Measurements from ENCODE around the gene DMAP1.
"Not testable (repeated sequence)": the region's sequence is repeated elsewhere in the genome, so short reads cannot be mapped to it uniquely, and the experiment has no call there.

The DMAP1 gene, protein sequence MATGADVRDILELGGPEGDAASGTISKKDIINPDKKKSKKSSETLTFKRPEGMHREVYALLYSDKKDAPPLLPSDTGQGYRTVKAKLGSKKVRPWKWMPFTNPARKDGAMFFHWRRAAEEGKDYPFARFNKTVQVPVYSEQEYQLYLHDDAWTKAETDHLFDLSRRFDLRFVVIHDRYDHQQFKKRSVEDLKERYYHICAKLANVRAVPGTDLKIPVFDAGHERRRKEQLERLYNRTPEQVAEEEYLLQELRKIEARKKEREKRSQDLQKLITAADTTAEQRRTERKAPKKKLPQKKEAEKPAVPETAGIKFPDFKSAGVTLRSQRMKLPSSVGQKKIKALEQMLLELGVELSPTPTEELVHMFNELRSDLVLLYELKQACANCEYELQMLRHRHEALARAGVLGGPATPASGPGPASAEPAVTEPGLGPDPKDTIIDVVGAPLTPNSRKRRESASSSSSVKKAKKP

DNA sequence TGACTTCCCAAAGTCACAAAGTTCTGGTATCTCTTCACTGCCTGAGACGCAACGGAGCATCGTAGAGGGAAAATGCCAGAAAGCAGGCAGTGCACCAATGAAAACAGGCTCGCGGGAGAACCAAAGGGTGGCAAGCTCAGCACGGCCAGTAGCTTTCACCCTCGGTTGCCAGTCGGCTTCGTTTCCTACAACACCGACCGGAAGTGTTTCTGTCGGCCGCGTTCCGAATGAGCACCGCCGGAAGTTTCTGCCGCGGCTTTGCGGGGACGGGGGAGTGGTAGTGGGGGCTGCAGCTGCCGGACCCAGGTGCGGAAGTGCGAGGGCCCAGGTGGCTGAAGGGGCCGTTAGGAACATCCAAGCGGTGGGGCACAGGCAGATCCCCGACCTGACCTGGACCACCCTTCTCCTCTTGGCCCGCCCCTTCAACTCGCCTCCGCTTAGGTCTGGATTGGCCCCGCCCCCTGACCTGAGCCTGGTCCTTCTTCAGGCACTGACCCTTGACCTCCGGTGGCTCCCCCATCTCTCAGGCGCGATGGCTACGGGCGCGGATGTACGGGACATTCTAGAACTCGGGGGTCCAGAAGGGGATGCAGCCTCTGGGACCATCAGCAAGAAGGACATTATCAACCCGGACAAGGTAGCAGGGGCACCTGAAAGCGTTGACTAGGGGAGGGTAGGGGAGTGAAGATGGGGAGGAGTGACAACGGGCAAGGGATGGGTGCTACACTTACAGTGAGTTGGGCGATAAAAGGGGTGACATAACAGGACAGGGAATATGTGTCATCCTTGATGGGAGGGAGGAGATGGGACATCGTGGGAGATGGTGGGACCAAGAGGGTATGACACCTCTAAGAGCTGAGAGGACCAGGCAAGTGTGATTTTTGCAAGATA lies at the start of gene DMAP1:
Gene DMAP1, plus strand, starts transcription at position 250 of the 891 bp plus-strand sequence. Its CDS starts 283 bp downstream, at position 533.
- peaks cover 4% of the 10 kb centered on the region for H3K27me3 ChIP-seq (ENCODE audit: insufficient read depth, low read length)
- H3K9ac ChIP-seq (ENCODE audit: low read depth, low read length) = peak within 1 kb of the TSS; percentile 81; the same call in 1 of the 2 replicates
- H3K4me3 ChIP-seq (ENCODE audit: low read length) = peak within 1 kb of the TSS; percentile 86
- peaks cover 5% of the 10 kb centered on the region; the same call in 1 of the 2 replicates for H3K4me1 ChIP-seq (ENCODE audit: insufficient read depth, low read length)
- H3K36me3 ChIP-seq (ENCODE audit: insufficient read depth, low read depth, low read length) = peaks cover 36% of the 10 kb centered on the region
- no peaks in the 10 kb centered on the region for H3K9me3 ChIP-seq (ENCODE audit: insufficient read depth, low read depth, low read length)
- H3K27ac ChIP-seq (ENCODE audit: low read length) = peak within 1 kb of the TSS; percentile 36

DNA sequence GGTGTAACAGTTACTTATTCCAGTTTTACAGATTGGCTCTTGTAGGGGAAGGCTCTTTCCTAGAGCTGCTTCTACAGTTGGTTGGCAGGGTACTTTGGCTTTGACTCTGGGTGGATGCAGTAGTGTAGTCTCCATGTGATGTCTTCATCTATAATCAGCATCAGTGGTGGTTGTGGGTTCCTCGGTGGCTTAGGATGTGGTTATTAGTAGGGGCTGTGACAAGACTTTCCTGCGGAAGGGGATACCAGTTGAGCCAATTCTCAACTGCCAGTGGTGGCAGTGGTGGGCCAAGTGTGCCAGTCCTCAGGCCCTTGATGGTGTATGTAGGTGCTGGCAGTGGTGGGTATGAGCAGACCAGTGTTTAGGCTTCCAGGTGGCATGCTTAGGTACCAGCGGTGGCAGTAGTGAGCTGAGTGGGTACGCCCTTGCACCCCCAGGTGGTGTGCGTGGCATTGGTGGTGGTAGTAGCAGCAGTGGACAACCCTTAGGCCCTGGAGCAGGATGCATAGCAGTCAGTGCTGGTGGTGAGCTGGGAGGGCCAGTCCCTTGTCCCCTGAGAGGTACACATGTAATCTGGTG lies 44.7 kb upstream of the DMAP1 start:
- no peak overlapping the region for H3K4me3 ChIP-seq (ENCODE audit: low read length)
- no peak overlapping the region for H3K9ac ChIP-seq (ENCODE audit: low read depth, low read length)
- H3K27me3 ChIP-seq (ENCODE audit: insufficient read depth, low read length) = no peaks in the 10 kb centered on the region
- H3K9me3 ChIP-seq (ENCODE audit: insufficient read depth, low read depth, low read length) = peaks cover 5% of the 10 kb centered on the region; the same call in 1 of the 2 replicates
- no peaks in the 10 kb centered on the region for H3K36me3 ChIP-seq (ENCODE audit: insufficient read depth, low read depth, low read length)
- no peaks in the 10 kb centered on the region for H3K4me1 ChIP-seq (ENCODE audit: insufficient read depth, low read length)
- H3K27ac ChIP-seq (ENCODE audit: low read length) = no peak overlapping the region

DNA sequence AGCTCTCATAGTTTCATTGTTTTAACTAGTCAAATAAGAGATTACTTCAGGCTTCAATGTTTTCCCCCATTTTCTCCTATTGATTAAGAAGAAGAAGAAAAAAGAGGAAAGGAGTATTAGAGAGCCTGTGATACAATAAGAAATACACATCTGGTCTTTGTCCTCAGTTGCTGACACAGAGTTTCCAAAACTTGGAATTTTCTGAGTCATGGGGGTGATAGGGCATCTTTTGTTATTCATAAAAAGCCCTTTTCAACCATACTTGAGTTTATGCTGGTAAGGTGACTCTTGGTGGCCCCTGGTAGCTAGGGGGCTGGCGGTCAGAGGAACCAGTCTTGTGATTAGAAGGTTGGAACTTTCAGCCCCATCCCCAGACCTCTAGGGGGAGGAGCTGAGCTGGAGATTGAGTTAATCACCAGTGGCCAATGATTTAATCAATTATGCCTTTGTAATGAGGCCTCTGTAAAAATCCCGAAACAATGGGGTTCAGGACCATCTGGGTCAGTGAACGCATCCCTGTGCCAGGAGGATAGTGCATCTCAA lies 42.9 kb upstream of the DMAP1 start:
- no peaks in the 10 kb centered on the region for H3K4me1 ChIP-seq (ENCODE audit: insufficient read depth, low read length)
- H3K27ac ChIP-seq (ENCODE audit: low read length) = no peak overlapping the region
- no peak overlapping the region for H3K4me3 ChIP-seq (ENCODE audit: low read length)
- no peaks in the 10 kb centered on the region for H3K27me3 ChIP-seq (ENCODE audit: insufficient read depth, low read length)
- no peak overlapping the region for H3K9ac ChIP-seq (ENCODE audit: low read depth, low read length)
- peaks cover 22% of the 10 kb centered on the region for H3K9me3 ChIP-seq (ENCODE audit: insufficient read depth, low read depth, low read length)
- H3K36me3 ChIP-seq (ENCODE audit: insufficient read depth, low read depth, low read length) = no peaks in the 10 kb centered on the region

DNA sequence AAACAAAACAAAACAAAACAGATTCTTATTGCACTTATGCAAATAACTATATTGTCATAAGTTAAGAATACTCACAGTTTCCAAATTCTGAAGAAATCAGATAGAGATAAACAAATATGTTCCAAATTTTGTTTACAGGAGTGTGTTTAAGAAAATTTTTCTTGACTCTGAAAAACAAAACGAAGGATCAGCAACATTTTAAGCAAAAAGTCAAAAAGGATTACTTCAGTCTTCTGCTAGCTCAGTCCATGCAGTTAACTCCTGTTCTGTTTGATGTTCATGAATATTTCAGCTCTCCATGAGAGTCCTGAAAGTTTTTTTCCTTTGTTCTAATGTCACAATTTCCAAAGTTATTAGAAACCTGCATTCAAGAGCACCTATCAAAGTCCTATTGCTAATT lies 38.6 kb upstream of the DMAP1 start:
- Histone ChIP-seq H3K36me3 (ENCODE audit: insufficient read depth, low read depth, low read length) (no peaks in the 10 kb centered on the region), H3K4me3 (ENCODE audit: low read length) (no peak overlapping the region), H3K9ac (ENCODE audit: low read depth, low read length) (no peak overlapping the region), H3K27me3 (ENCODE audit: insufficient read depth, low read length) (no peaks in the 10 kb centered on the region), H3K27ac (ENCODE audit: low read length) (no peak overlapping the region), H3K9me3 (ENCODE audit: insufficient read depth, low read depth, low read length) (peaks cover 44% of the 10 kb centered on the region), H3K4me1 (ENCODE audit: insufficient read depth, low read length) (no peaks in the 10 kb centered on the region)

DNA sequence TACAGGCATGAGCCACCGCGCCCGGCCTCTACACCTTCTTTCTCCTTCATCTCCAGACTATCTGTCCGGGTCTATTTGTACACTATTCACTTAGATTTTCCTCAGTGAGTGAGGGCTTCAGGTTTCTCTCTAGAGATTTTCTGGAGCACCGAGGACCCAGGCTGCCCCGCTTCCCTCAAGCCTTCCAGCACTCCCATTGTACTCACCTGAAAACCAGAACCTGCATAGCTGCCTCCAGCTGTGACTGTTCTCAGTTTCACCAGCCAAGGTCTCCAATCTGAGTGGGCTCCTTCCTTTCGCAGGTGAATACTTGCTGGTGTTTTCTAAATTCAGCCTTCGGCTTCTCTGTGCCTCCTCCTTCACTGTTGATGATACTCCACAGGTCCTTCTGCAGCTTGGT lies 12.9 kb upstream of the DMAP1 start:
- Histone ChIP-seq H3K36me3 (ENCODE audit: insufficient read depth, low read depth, low read length) (no peaks in the 10 kb centered on the region), H3K9me3 (ENCODE audit: insufficient read depth, low read depth, low read length) (no peaks in the 10 kb centered on the region), H3K27me3 (ENCODE audit: insufficient read depth, low read length) (no peaks in the 10 kb centered on the region), H3K4me1 (ENCODE audit: insufficient read depth, low read length) (no peaks in the 10 kb centered on the region), H3K27ac (ENCODE audit: low read length) (no peak overlapping the region), H3K4me3 (ENCODE audit: low read length) (no peak overlapping the region), H3K9ac (ENCODE audit: low read depth, low read length) (no peak overlapping the region)

DNA sequence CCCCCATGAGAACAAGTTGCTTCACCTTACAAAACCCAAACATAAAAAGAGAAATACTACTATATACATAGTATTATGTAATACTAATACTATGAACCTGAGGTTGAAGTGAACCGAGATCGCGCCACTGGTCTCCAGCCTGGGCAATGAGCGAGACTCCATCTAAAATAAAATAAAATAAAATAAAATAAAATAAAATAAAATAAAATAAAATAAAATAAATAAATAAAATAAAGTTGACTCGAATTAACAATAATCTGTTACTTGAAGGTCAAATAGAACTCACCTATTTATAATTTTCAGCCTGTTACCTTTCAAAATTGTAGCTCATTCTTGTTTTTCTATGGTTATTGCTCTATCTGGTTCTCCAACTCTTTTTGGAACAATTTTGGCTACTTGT lies 6.7 kb upstream of the DMAP1 start:
- not testable (repeated sequence) for H3K27ac ChIP-seq (ENCODE audit: low read length); H3K9me3 ChIP-seq (ENCODE audit: insufficient read depth, low read depth, low read length); H3K36me3 ChIP-seq (ENCODE audit: insufficient read depth, low read depth, low read length); H3K9ac ChIP-seq (ENCODE audit: low read depth, low read length); H3K4me3 ChIP-seq (ENCODE audit: low read length); H3K4me1 ChIP-seq (ENCODE audit: insufficient read depth, low read length); H3K27me3 ChIP-seq (ENCODE audit: insufficient read depth, low read length)

DNA sequence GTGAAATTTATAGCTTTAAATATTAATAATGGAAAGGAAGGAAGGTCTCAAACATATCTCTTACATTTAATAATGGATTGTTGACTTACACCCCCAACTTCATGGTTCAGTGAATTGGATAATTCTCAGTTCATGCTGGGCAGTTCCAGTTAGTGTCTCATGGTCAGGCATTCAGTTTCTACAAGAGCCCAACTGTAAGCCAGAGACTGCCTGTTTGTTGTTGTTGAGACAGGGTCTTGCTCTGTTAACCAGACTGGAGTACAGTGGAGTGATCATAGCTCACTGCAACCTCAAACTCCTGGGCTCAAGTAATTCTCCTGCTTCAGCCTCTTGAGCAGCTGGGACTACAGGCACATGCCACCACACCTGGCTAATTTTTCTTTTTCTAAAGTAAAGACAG lies 5.0 kb upstream of the DMAP1 start:
- Histone ChIP-seq H3K9ac (ENCODE audit: low read depth, low read length) (no peak overlapping the region), H3K9me3 (ENCODE audit: insufficient read depth, low read depth, low read length) (no peaks in the 10 kb centered on the region), H3K27ac (ENCODE audit: low read length) (no peak overlapping the region), H3K36me3 (ENCODE audit: insufficient read depth, low read depth, low read length) (no peaks in the 10 kb centered on the region), H3K4me1 (ENCODE audit: insufficient read depth, low read length) (peaks cover 5% of the 10 kb centered on the region; the same call in 1 of the 2 replicates), H3K27me3 (ENCODE audit: insufficient read depth, low read length) (peaks cover 10% of the 10 kb centered on the region), H3K4me3 (ENCODE audit: low read length) (no peak overlapping the region)

DNA sequence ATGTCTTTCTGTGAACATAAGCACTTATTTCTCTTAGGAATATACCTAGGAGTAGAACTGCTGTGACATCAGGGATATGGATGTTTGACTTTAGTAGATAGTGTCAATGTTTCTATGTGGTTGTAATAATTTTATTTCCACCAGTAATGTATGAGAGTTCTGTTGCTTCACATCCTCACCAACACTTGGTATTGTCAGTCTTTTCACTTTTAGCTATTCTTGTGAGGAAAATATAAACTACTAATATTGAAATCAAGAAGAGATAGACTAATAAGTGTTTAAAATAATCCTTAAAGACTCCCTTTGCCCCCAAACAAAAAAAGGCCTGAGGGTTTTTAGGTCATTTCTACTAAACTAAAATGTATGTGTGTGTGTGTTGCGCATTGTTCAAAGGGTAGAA lies 2.7 kb upstream of the DMAP1 start:
- Histone ChIP-seq H3K27ac (ENCODE audit: low read length) (no peak overlapping the region), H3K9ac (ENCODE audit: low read depth, low read length) (no peak overlapping the region), H3K36me3 (ENCODE audit: insufficient read depth, low read depth, low read length) (peaks cover 10% of the 10 kb centered on the region), H3K4me1 (ENCODE audit: insufficient read depth, low read length) (peaks cover 5% of the 10 kb centered on the region; the same call in 1 of the 2 replicates), H3K4me3 (ENCODE audit: low read length) (no peak overlapping the region), H3K27me3 (ENCODE audit: insufficient read depth, low read length) (peaks cover 10% of the 10 kb centered on the region), H3K9me3 (ENCODE audit: insufficient read depth, low read depth, low read length) (no peaks in the 10 kb centered on the region)

DNA sequence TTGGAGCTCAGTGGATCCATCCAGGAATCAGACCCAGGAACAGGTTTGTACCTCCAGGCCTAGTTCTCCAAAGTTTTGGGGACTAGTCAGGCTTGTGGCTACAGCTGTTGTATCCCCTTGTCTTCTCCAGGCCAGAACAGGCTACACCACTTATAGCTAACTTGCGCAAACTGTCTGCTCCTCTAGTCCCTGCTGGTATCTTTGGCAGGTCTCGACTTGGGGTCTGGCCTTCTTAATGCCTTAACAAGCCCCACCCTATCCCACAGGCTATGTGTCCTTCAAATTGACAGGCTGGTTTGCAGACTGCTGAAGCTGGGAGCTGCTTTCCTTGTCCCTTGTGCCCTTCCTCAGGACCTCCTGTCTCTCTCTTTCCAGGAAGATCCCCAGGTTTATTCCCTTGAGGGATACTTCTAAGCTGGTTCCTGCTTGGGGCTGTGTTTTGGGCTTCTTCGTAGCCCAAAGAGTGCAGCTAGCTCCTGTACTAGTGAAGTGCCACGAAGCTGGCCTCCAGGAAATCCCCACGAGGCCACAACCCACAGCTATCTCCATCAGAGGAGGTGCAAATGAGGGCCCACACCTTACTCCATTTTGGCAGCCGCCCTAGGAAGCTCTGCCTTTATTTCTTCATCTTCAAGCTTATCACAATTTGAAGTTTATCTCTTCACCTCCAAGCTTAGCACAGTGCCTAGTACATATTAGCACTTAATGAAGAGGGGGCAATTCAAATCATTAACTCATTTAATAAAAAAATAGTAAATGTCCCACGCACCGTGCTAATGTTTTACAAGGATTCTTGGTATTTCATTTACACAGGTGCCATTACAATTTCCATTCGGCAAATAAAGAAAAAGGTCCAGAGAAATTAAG lies 683 bp upstream of the DMAP1 start:
- H3K27ac ChIP-seq (ENCODE audit: low read length) = peak overlapping the region; percentile 36
- H3K27me3 ChIP-seq (ENCODE audit: insufficient read depth, low read length) = peaks cover 10% of the 10 kb centered on the region
- peaks cover 29% of the 10 kb centered on the region for H3K36me3 ChIP-seq (ENCODE audit: insufficient read depth, low read depth, low read length)
- H3K4me3 ChIP-seq (ENCODE audit: low read length) = peak overlapping the region; percentile 86
- H3K4me1 ChIP-seq (ENCODE audit: insufficient read depth, low read length) = peaks cover 5% of the 10 kb centered on the region; the same call in 1 of the 2 replicates
- H3K9ac ChIP-seq (ENCODE audit: low read depth, low read length) = peak overlapping the region; percentile 81; the same call in 1 of the 2 replicates
- no peaks in the 10 kb centered on the region for H3K9me3 ChIP-seq (ENCODE audit: insufficient read depth, low read depth, low read length)

DNA sequence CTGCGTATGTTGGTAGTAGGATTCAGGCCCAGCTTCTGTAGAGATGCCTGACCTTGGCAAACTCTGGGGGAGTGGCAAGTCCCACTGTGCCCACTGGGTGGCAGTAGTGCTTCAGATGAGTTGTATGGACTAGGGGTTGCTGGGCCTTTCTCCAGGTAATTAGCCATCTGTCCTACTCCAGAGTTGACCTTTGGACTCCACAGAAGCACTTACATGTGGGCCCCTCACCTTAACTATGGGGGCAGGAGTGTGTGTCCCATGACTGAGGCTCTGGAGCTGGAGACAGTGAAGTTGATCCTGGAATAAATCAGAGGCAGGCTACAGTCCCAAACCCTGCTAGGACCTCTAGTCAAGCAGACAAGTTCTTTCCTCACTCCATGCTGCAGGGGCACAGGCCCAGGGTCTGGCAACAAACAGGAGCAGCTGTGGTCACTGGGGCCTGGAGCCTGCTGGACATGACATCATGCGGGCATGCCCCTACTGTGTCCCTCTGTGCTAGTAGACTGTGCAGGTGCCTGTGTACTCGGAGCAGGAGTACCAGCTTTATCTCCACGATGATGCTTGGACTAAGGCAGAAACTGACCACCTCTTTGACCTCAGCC lies 4.6 kb downstream of the DMAP1 start:
- no peak overlapping the region for H3K4me3 ChIP-seq (ENCODE audit: low read length)
- H3K9ac ChIP-seq (ENCODE audit: low read depth, low read length) = no peak overlapping the region
- no peak overlapping the region for H3K27ac ChIP-seq (ENCODE audit: low read length)
- peaks cover 1% of the 10 kb centered on the region; the same call in 1 of the 2 replicates for H3K4me1 ChIP-seq (ENCODE audit: insufficient read depth, low read length)
- peaks cover 68% of the 10 kb centered on the region for H3K36me3 ChIP-seq (ENCODE audit: insufficient read depth, low read depth, low read length)
- H3K27me3 ChIP-seq (ENCODE audit: insufficient read depth, low read length) = no peaks in the 10 kb centered on the region
- no peaks in the 10 kb centered on the region for H3K9me3 ChIP-seq (ENCODE audit: insufficient read depth, low read depth, low read length)

Measured in iPS-20b (cell line).